CD8-positive, alpha-beta memory T cell (primary cell): ENCODE results near the gene BUD23. TPM values are rescaled to one million over a fixed set of nuclear protein-coding genes. Genes with fewer than 3 reads are reported as not detected.

Experiments used
- CTCF ChIA-PET: fragments of 350-600 bp; sonication (Branson Sonifier 250); formaldehyde crosslinking; loops from one replicate; lab custom pipeline; 2021; ENCODE audit warnings: antibody characterized with exemption; lab: Charles Lee
- POLR2A ChIA-PET: fragments of 350-600 bp; sonication (Branson Sonifier 250); formaldehyde crosslinking; loops from one replicate; lab custom pipeline; 2021; ENCODE audit warnings: antibody characterized with exemption; lab: Charles Lee
- DNase-seq, 5 donors: peaks; one replicate each; pipeline versions ENCODE4 v3.0.0 to v3.0.0-alpha.2; 2020 to 2022; ENCODE audit warnings: mixed read lengths in 1 of 5
- H3K27ac ChIP-seq: one replicate; pipeline ENCODE4 v1.7.0; 2013; ENCODE audit warnings: low read depth, mild to moderate bottlenecking, low read length, moderate library complexity
- H3K27me3 ChIP-seq: 2 replicates; pipeline ENCODE4 v1.7.0; 2013; ENCODE audit warnings: low read length, mild to moderate bottlenecking; ENCODE audit not compliant: insufficient read depth, poor library complexity, severe bottlenecking
- H3K36me3 ChIP-seq: 2 replicates; pipeline ENCODE4 v1.7.0; 2013; ENCODE audit warnings: mild to moderate bottlenecking, low read length, moderate library complexity; ENCODE audit not compliant: insufficient read depth
- H3K4me1 ChIP-seq: 2 replicates; pipeline ENCODE4 v1.7.0; 2013; ENCODE audit warnings: mild to moderate bottlenecking, low read length, moderate library complexity; ENCODE audit not compliant: insufficient read depth
- H3K4me3 ChIP-seq: 2 replicates; pipeline ENCODE4 v1.7.0; 2013; ENCODE audit warnings: mild to moderate bottlenecking, low read length
- H3K9me3 ChIP-seq: 2 replicates; pipeline ENCODE4 v1.7.0; 2013; ENCODE audit warnings: mild to moderate bottlenecking, low read length
- H3K27ac Mint-ChIP-seq, 8 donors: one replicate each; pipeline ENCODE4 v1.8.0; 2020 to 2021; ENCODE audit warnings: mixed read lengths in 8 of 8, mild to moderate bottlenecking in 6 of 8, inconsistent platforms in 3 of 8, moderate library complexity in 3 of 8
- H3K27me3 Mint-ChIP-seq, 2 donors: one replicate each; pipeline ENCODE4 v1.8.0; 2020 to 2021; ENCODE audit warnings: mixed read lengths in 2 of 2, mild to moderate bottlenecking in 1 of 2, moderate library complexity in 1 of 2
- H3K36me3 Mint-ChIP-seq, 3 donors: one replicate each; pipeline ENCODE4 v1.8.0; 2020 to 2021; ENCODE audit warnings: mixed read lengths in 3 of 3, inconsistent platforms in 1 of 3, mild to moderate bottlenecking in 1 of 3
- H3K4me1 Mint-ChIP-seq, 3 donors: one replicate each; pipeline ENCODE4 v1.8.0; 2020 to 2021; ENCODE audit warnings: mixed read lengths in 3 of 3, inconsistent platforms in 1 of 3, mild to moderate bottlenecking in 1 of 3
- H3K4me3 Mint-ChIP-seq, 7 donors: one replicate each; pipeline ENCODE4 v1.8.0; 2020 to 2021; ENCODE audit warnings: mixed read lengths in 7 of 7, mild to moderate bottlenecking in 6 of 7, moderate library complexity in 4 of 7, inconsistent platforms in 2 of 7
- H3K9me3 Mint-ChIP-seq, 5 donors: one replicate each; pipeline ENCODE4 v1.8.0; 2020 to 2022; ENCODE audit warnings: mixed read lengths in 5 of 5, mild to moderate bottlenecking in 3 of 5, moderate library complexity in 2 of 5, inconsistent platforms in 1 of 5
- polyA plus RNA-seq: library from polyadenylated mRNA; unstranded; fragments of 300-500 nt; fragmentation: Illumina TruSeq; gene quantifications from one replicate; pipeline ENCODE4 v1.2.3, GENCODE V29; 2021
- total RNA-seq, 2 experiments: library from RNA; stranded (reverse); gene quantifications; one replicate each; pipeline ENCODE4 v1.2.3, GENCODE V29; 2021

Gene BUD23
- total and polyA plus RNA-seq, 3 experiments from 2014 or later: 102 to 130 (median 113) TPM

GRCh38 chr7:73723813-73724212, 40.4 kb downstream of the BUD23 start:
- Mint-ChIP-seq H3K36me3 (no peaks in the 10 kb centered on the region), H3K27me3 (peaks cover 4 to 8% of the 10 kb centered on the region in 2 donors), H3K9me3 (peaks cover 0 to 2% (median 0%) of the 10 kb centered on the region in 5 donors), H3K4me3 (no peak overlapping the region), H3K4me1 (peaks cover 4 to 7% (median 5%) of the 10 kb centered on the region in 3 donors), H3K27ac (no peak overlapping the region)
- no peak overlapping the region for H3K27ac ChIP-seq
- H3K9me3 ChIP-seq: no peaks in the 10 kb centered on the region
- no peaks in the 10 kb centered on the region for H3K36me3 ChIP-seq
- ChIA-PET POLR2A (no interaction called here), CTCF (interaction anchor here (0.9 to 8.4 kb wide), 4 partner anchors 12 to 121 kb away, joined by 3 to 81 read pairs (median 20); partner anchors contain the start of gene ABHD11)
- peaks cover 6% of the 10 kb centered on the region for H3K27me3 ChIP-seq
- DNase-seq: no peak
- H3K4me1 ChIP-seq: peaks cover under 1% of the 10 kb centered on the region
- no peak overlapping the region for H3K4me3 ChIP-seq

- Mint-ChIP-seq H3K27me3 (peaks cover 4 to 12% of the 10 kb centered on the region in 2 donors), H3K4me1 (no peaks in the 10 kb centered on the region), H3K4me3 (no peak overlapping the region), H3K27ac (no peak overlapping the region), H3K36me3 (no peaks in the 10 kb centered on the region), H3K9me3 (no peaks in the 10 kb centered on the region)
- ChIA-PET CTCF (interaction anchor here (0.8 to 8.4 kb wide), 10 partner anchors 9 to 204 kb away, joined by 3 to 81 read pairs (median 6); partner anchors contain the start of genes ABHD11 and BAZ1B), POLR2A (no interaction called here)
- H3K4me1 ChIP-seq: no peaks in the 10 kb centered on the region
- H3K36me3 ChIP-seq: no peaks in the 10 kb centered on the region
- DNase-seq: no peak
- no peaks in the 10 kb centered on the region for H3K9me3 ChIP-seq
- H3K4me3 ChIP-seq: no peak overlapping the region
- H3K27ac ChIP-seq: no peak overlapping the region
- peaks cover 6% of the 10 kb centered on the region for H3K27me3 ChIP-seq
Measured at GRCh38 chr7:73726083-73726466, 42.7 kb downstream of the BUD23 start.

- Mint-ChIP-seq H3K27me3 (peaks cover 4 to 12% of the 10 kb centered on the region in 2 donors), H3K4me1 (no peaks in the 10 kb centered on the region), H3K27ac (no peak overlapping the region), H3K9me3 (no peaks in the 10 kb centered on the region), H3K36me3 (no peaks in the 10 kb centered on the region), H3K4me3 (no peak overlapping the region)
- Histone ChIP-seq H3K27ac (no peak overlapping the region), H3K9me3 (no peaks in the 10 kb centered on the region), H3K4me1 (no peaks in the 10 kb centered on the region), H3K36me3 (no peaks in the 10 kb centered on the region), H3K4me3 (no peak overlapping the region), H3K27me3 (peaks cover 6% of the 10 kb centered on the region)
- ChIA-PET CTCF (interaction anchor here (1.2 to 3.7 kb wide), 2 partner anchors 9 to 120 kb away, joined by 3 to 37 read pairs; partner anchors contain the start of gene STX1A), POLR2A (no interaction called here)
- no peak for DNase-seq
Measured at GRCh38 chr7:73727952-73728351, 44.6 kb downstream of the BUD23 start.

- Histone ChIP-seq H3K27ac (no peak overlapping the region), H3K36me3 (no peaks in the 10 kb centered on the region), H3K4me3 (no peak overlapping the region), H3K27me3 (peaks cover 6% of the 10 kb centered on the region), H3K4me1 (no peaks in the 10 kb centered on the region), H3K9me3 (no peaks in the 10 kb centered on the region)
- CTCF ChIA-PET: interaction anchor here (1.2 to 3.7 kb wide), 2 partner anchors 9 to 121 kb away, joined by 3 to 37 read pairs; partner anchors contain the start of gene STX1A
- Mint-ChIP-seq H3K4me1 (no peaks in the 10 kb centered on the region), H3K4me3 (peak overlapping the region in 1 of 7 donors; percentile 44), H3K27me3 (peaks cover 6 to 12% of the 10 kb centered on the region in 2 donors), H3K36me3 (no peaks in the 10 kb centered on the region), H3K27ac (peak overlapping the region in 1 of 8 donors; percentile 2), H3K9me3 (no peaks in the 10 kb centered on the region)
- DNase-seq: no peak
- POLR2A ChIA-PET: no interaction called here
Measured at GRCh38 chr7:73728551-73728950, 45.2 kb downstream of the BUD23 start.

- peaks cover 6 to 12% of the 10 kb centered on the region in 2 donors for H3K27me3 Mint-ChIP-seq
Measured at GRCh38 chr7:73730485-73730884, 47.1 kb downstream of the BUD23 start.

GRCh38 chr7:73732397-73732796, 49.0 kb downstream of the BUD23 start:
- Histone ChIP-seq H3K4me1 (no peaks in the 10 kb centered on the region), H3K4me3 (no peak overlapping the region), H3K9me3 (no peaks in the 10 kb centered on the region), H3K36me3 (peaks cover 5% of the 10 kb centered on the region), H3K27ac (no peak overlapping the region), H3K27me3 (no peaks in the 10 kb centered on the region)
- Mint-ChIP-seq H3K9me3 (no peaks in the 10 kb centered on the region), H3K27ac (no peak overlapping the region), H3K4me3 (no peak overlapping the region), H3K27me3 (peaks cover 4 to 12% of the 10 kb centered on the region in 2 donors), H3K4me1 (peaks cover 6 to 10% (median 10%) of the 10 kb centered on the region in 3 donors), H3K36me3 (peaks cover 0 to 10% (median 0%) of the 10 kb centered on the region in 3 donors)
- DNase-seq: no peak
- ChIA-PET CTCF (interaction anchor here (1.0 to 9.3 kb wide), 2 partner anchors 21 to 126 kb away, joined by 3 to 104 read pairs; no protein-coding TSS in a partner anchor), POLR2A (no interaction called here)

More at GRCh38 chr7:73730485-73730884, 47.1 kb downstream of the BUD23 start:
- Mint-ChIP-seq H3K27ac (no peak overlapping the region), H3K9me3 (no peaks in the 10 kb centered on the region), H3K36me3 (no peaks in the 10 kb centered on the region), H3K4me3 (no peak overlapping the region), H3K4me1 (peaks cover 6 to 8% (median 8%) of the 10 kb centered on the region in 3 donors)
- CTCF ChIA-PET: interaction anchor here (3.7 kb wide), 1 partner anchor 123 kb away, joined by 37 read pairs; no protein-coding TSS in a partner anchor
- peaks cover 6% of the 10 kb centered on the region for H3K27me3 ChIP-seq
- no peak for DNase-seq
- H3K9me3 ChIP-seq: no peaks in the 10 kb centered on the region
- no peak overlapping the region for H3K4me3 ChIP-seq
- H3K36me3 ChIP-seq: no peaks in the 10 kb centered on the region
- H3K27ac ChIP-seq: no peak overlapping the region
- H3K4me1 ChIP-seq: no peaks in the 10 kb centered on the region
- POLR2A ChIA-PET: no interaction called here

- H3K4me3 Mint-ChIP-seq: peak overlapping the region in 3 of 7 donors; percentile 14 to 63 (median 47)
- H3K4me3 ChIP-seq: no peak overlapping the region
- peaks cover 2 to 4% of the 10 kb centered on the region in 2 donors for H3K27me3 Mint-ChIP-seq
Measured at GRCh38 chr7:73734619-73735527, 51.5 kb downstream of the BUD23 start.

More at GRCh38 chr7:73734619-73735527, 51.5 kb downstream of the BUD23 start:
- H3K27ac ChIP-seq: peak overlapping the region; percentile 2
- ChIA-PET POLR2A (no interaction called here), CTCF (interaction anchor here (0.6 to 9.3 kb wide), 24 partner anchors 10 to 411 kb away, joined by 3 to 104 read pairs (median 4); partner anchors contain the start of genes BAZ1B, STX1A and TBL2)
- H3K4me1 ChIP-seq: peaks cover 9% of the 10 kb centered on the region
- peak; percentile 68 to 88 (median 78) for DNase-seq
- Mint-ChIP-seq H3K9me3 (no peaks in the 10 kb centered on the region), H3K4me1 (peaks cover 11 to 24% (median 16%) of the 10 kb centered on the region in 3 donors), H3K36me3 (peaks cover 0 to 10% (median 0%) of the 10 kb centered on the region in 3 donors), H3K27ac (peak overlapping the region in 7 of 8 donors; percentile 3 to 98 (median 84))
- peaks cover 7% of the 10 kb centered on the region for H3K36me3 ChIP-seq
- H3K9me3 ChIP-seq: no peaks in the 10 kb centered on the region
- no peaks in the 10 kb centered on the region for H3K27me3 ChIP-seq
